ENCODE measurements around the gene TNS3.
A peak's percentile ranks its signal among the peaks of the same experiment; 100 is the strongest.

TNS3 gene

DNA sequence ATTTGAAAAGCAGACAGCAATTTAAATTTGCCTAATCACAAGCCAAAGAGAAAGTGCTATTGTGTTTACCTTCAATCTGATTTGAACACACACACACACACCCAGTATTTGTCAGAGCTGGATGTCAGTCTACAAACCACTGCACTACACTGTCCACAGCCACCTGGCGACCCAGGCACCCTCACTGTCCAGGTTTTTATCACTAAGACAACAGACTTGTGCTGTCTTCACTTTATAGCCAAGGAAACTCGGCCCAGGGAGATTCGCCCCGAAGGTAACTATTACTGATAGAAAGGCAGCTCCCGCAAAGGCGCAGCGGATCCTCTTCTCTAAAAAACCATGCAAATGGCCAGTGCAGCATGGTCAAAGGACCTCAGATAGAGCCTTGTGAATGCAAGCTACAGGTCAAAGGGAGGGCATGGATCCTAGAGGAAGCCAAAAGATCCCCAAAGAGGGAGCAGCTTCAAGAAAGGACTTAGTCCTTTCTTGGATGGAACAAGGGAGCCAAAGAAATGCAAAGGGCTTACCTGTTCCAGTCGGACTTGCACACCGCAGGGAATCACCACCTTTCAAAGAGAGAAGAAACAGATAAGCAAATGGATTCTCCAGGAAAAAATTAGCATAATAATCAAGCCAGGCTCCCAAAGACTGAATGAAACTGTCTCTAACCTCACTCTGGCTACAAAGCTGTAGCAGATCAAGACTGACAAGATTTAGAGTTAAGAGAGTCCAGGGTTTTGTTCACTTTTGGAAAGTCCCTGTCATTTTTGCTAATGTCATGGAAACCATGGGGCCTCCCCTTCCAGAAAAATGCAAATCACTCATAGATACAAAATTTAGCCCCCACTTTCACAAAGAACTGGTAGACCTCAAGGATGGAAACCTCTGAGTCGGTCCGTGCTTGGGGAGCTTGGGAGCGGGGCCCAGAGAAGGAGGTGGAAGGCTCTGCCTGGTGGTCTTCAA is 101.1 kb downstream of the TNS3 start:
- no peak for TF ChIP-seq CTCF (IDR thresholded peaks at IDR 0.05; ENCODE audit: low read depth, low read length, missing control alignments)
- peak overlapping the region; percentile 36 for H3K4me3 ChIP-seq (ENCODE audit: low read depth, low read length)
- DNase-seq (ENCODE audit: low read depth) = peak; percentile 39

DNA sequence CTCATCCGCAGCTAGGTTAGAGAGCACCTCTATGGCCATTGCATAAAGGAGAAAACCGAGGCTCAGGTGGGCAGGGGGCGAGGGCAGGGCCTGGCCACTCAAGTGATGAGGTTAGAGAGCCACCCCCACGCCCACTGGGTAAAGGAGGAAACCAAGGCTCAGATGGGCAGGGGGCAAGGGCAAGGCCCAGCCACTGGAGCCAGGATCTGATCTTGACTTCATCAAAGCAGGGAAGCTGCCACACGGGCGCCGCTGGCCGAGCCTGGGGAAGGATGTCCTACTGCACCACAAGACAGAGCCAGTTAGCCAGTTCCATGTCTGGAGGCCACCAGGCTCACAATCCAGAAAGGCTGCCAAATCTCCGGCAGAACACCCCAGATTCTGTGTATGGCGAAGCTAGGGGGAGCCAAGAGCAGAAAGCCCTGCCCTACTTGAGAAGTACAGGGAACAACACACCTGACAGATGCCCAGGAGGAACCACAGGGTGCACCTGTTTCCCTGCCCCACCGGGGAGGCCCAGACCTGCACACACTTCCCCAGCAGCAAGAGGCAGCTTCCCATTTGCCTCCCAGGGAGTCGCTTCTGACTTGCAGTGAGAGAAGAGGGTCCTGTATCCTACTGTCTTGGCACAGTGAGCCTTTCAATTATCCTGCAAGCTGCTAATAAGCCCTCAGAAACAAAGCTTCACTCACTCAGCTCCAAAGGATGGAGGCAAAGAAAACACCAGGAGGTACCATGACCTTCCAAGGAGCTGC is 101.9 kb downstream of the TNS3 start:
- DNase-seq (ENCODE audit: low read depth) = no peak
- peak overlapping the region; percentile 36 for H3K4me3 ChIP-seq (ENCODE audit: low read depth, low read length)
- no peak for TF ChIP-seq CTCF (IDR thresholded peaks at IDR 0.05; ENCODE audit: low read depth, low read length, missing control alignments)

GRCh38 chr7:47478926-47479711 is 102.8 kb downstream of the TNS3 start:
- no peak for DNase-seq (ENCODE audit: low read depth)
- no peak for TF ChIP-seq CTCF (IDR thresholded peaks at IDR 0.05; ENCODE audit: low read depth, low read length, missing control alignments)
- H3K4me3 ChIP-seq (ENCODE audit: low read depth, low read length) = peak overlapping the region; percentile 36; the same call in 1 of the 2 replicates

DNA sequence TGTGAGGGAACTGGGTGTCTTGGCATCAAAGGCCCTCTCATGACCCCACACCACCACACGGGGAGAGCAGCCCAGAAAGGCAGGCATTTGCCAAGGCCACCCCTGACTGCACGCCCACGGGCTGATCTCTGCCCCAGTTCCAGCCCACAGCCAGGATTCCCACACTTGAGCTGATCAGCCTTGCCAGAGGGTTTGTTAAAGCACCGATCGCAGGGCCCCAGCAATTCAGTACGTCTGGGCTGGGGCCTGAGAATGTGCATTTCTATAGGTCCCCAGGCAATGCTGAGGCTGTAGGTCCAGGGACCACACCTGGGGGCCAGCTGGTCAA is 103.9 kb downstream of the TNS3 start:
- H3K4me3 ChIP-seq (ENCODE audit: low read depth, low read length) = no peak overlapping the region
- DNase-seq (ENCODE audit: low read depth) = no peak
- TF ChIP-seq CTCF (IDR thresholded peaks at IDR 0.05; ENCODE audit: low read depth, low read length, missing control alignments) = no peak

GRCh38 chr7:47477191-47478016 is 104.5 kb downstream of the TNS3 start:
- no peak for TF ChIP-seq CTCF (IDR thresholded peaks at IDR 0.05; ENCODE audit: low read depth, low read length, missing control alignments)
- H3K4me3 ChIP-seq (ENCODE audit: low read depth, low read length) = no peak overlapping the region
- no peak for DNase-seq (ENCODE audit: low read depth)

DNA sequence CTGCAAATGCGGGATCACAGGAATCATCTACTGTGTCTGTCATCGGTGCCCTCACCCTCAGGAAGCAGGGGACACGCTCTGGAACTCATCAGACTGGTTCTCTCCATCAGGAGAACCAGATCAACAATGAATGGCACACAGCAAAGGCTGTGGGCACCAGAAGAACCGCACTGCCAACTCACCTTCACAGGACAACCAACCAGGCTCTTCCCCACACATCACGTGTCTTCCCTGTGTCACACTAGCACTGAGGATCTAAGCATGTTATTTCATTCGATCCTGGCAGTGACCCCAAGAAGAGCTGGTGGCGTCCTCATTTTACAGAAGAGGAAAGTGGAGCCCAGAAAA is 106.1 kb downstream of the TNS3 start:
- DNase-seq (ENCODE audit: low read depth) = no peak
- TF ChIP-seq CTCF (IDR thresholded peaks at IDR 0.05; ENCODE audit: low read depth, low read length, missing control alignments) = no peak
- no peak overlapping the region for H3K4me3 ChIP-seq (ENCODE audit: low read depth, low read length)
